Posterior vena cava (tissue), 2 donors: Measurements from ENCODE around the gene FLYWCH2. TPM values are rescaled to one million over a fixed set of nuclear protein-coding genes. Genes with fewer than 3 reads are reported as not detected.
A peak's percentile ranks its signal among the peaks of the same experiment; 100 is the strongest.

Source experiments
- DNase-seq: peaks from one replicate; pipeline ENCODE4 v3.0.0-alpha.2; 2020; ENCODE audit warnings: low spot score
- intact Hi-C, 2 donors: fragments of 100-400 bp; cut with DNase I; formaldehyde crosslinking; loops; one replicate each; pipeline versions ENCODE4 v1.14.1 to v1.14.2; 2022 to 2023
- total RNA-seq, 2 donors: library from RNA; stranded (reverse); fragmentation: NEBNext Ultra II Directional; extraction: Animal tissue kit (Norgen Biotek cat#: 25700); gene quantifications; one replicate each; pipeline ENCODE4 v1.2.1, GENCODE V29; 2021
- donor health status: DM: yes; HTN: yes; CAD: no.
- donor health status: DM: yes; HTN: yes; CAD: no.

Gene FLYWCH2
- total RNA-seq, 2 donors from 2014 or later, result 16.0 to 17.6 TPM

DNA sequence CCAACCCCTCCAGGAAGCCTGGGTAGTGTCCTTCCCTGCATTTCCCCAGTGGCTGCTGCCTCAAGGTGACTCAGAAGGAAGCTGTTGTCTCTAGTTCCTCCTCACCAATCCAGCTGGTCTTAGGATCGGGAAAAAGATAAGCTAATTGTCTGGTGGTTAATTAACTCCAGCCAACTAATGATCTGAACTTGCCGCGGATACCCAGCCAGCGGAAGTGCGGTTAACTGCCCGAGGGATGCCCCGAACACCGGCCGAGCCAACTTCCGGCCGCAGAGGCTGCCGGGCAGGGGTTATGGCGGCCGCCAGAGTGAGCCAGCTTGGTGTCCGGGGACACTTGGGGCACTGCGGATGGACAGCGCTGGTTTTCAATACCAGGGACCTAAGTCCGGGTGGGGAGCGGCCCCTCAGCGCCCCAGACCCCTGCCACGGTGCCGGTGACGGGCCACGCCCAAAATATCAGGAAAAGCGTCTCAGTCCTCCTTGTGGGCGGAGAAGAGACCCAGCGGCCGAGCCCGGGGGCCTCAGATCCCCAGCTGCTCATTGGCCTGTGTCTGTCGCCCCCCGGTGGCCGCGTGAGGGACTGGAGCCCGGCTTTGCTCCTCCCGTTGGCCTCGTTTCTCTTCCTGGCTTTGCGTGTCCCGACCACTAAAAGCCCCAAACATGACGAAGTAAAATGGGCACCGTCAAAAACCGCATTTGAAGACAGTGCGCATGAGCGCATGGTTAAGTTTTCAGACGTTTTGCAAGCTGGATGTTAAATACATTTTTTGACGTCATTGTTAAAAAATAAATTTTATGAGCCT, 14.8 kb upstream of the FLYWCH2 start:
- DNase-seq, result peak; percentile 98
- intact Hi-C loops, result no loop called here

DNA sequence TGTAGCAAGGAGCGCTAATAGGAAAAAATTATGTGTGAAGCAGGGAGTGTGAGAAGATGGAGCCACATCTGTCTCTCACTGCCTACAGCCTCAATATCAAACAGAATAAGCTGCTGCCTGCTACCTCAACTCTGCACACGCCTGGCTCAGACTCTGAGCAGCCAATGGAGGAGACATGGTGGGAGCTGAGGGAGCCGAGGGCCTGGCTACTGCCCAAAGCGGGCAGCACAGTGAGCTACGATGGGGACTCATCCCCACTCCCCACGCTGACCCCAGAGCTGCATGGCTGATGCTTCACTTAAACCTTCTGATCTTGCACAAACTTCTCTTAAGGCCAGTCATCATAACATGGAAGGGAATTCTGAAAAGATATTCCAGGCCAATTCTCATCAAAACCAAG, 11.1 kb upstream of the FLYWCH2 start:
- DNase-seq, result no peak
- intact Hi-C loops, result loop anchor here in 1 of 2 donors (10.0 kb wide), 1 partner anchor 53 kb away; no protein-coding TSS in a partner anchor

DNA sequence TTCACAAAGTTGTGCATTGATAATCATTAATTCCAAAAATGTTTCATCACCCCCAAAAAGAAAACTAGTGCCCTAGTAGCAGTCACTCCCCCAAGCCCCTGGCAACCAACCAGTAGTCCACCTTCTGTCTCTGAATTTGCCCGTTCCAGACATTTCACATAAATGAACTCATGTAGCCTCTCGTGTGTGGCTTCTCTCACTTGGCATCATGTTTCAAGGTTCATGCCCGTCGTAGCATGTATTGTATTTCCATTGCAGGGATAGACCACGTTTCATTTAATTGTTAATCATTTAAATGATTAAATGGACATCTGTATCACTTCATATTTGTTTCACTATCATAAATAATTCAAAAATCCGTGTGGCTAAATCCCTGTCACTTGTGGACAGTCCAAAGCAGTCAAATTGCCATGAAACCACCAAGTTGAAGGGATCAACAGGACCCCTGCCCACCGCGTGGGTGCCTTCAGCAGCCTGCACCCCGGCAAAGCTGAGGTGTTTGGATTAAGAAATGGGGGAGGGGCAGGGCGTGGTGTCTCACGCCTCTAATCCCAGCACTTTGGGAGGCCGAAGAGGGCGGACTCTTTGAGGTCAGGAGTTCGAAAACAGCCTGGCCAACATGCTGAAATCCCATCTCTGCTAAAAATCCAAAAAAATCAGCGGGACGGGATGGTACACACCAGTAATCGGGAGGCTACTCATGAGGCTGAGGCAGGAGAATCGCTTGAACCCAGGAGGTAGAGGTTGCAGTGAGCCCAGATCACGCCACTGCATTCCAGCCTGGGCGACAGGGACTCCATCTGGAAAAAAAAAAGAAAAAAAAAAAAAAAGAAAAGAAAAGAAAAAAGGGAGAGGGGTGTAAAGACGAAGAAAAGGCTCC, 8.7 kb upstream of the FLYWCH2 start:
- intact Hi-C loops, result loop anchor here in 1 of 2 donors (10.0 kb wide), 1 partner anchor 51 kb away; no protein-coding TSS in a partner anchor
- DNase-seq, result no peak

DNA sequence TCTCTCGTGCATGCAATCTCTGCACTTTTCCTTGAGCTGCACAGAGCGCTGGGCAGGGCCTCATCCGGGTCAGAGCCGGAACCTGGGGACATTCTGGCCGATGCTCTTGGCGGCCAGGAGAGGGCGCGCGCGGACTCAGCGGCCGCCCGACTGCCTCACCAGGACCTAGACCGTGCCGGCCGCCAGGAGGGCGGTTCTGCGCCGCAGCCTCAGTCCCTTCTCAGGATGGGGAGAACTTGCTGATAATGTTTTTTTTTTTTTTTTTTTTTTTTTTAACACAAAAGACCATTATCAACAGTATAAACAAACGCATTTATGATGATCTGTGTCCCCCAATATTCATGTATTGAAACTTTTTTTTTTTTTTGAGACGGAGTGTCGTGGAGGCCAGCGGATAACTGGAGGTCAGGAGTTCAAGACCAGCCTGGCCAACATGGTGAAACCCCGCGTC, 8.1 kb upstream of the FLYWCH2 start:
- peak; percentile 95 for DNase-seq
- intact Hi-C loops, result loop anchor here (5.0 to 10.0 kb wide), 2 partner anchors 47 to 50 kb away; no protein-coding TSS in a partner anchor

DNA sequence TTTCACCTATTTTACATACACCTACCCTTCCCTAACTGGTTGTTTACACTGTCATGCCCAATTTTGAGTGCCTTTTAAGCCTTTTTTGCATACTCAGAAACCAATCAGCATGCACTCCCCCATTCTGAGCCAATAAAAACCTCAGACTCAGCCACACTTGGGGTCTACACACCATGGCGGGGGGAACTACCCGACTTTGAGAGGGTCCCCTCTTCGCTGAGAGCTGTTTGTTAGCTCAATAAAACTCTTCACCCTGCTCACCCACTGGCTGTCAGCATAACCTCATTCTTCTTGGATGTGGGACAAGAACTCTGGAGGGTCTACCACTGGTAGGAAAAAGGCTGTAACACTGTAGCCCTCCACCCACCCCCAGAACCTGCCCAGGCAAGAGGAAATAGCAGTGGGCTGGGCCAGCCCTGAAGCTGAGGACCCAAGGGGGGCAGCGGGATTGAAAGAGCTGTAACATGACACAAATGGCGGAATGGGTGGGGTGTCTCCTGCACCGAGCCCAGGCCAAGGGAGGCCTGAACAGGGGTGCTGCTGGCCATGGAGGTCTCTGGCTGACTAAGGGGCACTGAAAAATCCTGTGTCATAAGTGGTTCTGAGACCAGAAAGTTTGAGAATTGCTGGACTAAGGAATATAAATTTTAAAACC, 3.0 kb upstream of the FLYWCH2 start:
- intact Hi-C loops, result loop anchor here (5.0 to 10.0 kb wide), 2 partner anchors 42 to 45 kb away; no protein-coding TSS in a partner anchor
- no peak for DNase-seq

DNA sequence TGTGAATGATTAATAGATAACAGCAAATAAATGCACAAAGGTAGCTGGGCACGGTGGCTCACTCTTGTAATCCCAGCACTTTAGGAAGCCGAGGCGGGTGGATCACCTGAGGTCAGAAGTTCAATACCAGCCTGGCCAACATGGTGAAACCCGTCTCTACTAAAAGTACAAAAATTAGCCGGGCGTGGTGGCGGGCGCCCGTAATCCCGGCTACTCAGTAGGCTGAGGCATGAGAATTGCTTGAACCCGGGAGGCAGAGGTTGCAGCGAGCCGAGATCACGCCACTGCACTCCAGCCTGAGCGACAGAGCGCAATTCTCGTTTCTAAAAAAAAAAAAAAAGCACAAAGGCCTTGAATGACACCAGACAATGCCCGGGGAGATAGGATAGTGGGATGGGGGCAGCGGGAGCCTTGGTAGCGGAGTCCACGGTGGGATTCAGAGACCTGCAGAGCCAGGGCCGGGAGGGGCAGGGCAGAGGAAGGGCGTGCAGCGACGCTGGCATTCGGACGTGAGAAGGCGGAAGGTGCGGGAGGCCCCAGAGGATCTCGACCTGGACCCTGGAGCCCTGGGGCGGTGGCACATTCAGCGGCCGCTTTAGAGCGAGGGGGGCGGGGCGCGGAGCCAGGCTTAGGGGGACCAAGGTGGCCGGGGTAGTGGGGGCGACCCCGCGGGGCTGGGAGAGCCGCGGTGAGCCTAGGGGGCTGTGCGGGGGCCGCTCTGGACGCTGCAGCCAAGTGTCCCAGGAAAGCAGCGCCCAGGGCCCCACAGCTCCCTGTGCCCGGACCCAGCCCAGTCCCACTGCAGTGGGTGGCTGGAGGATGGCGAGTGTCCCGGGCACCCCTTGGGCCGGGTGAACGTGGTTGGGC, 999 bp upstream of the FLYWCH2 start:
- intact Hi-C loops, result no loop called here
- peak; percentile 86 for DNase-seq

DNA sequence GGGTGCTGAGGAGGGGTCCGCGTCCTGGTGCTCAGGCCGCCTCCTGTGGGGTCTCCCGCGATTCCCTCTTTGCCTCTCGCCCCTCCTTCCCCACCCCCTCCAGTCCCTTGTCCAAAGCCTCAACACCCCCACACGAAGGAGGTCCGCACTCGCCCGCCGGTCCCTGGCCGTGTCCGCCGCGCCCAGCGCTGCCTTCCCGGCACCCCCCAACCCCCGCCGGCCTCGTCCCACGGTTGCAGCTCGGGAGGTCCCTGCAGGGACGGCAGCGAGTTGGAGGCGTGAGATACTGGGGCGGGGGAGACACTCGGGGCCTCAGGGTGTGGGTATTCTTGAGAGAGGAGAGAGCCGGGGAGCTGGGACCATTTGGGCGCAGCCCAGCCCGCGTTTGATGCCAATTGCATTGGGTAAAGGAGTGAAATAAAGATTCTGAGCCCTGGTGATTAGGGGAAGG, 468 bp downstream of the FLYWCH2 start:
- intact Hi-C loops, result no loop called here
- DNase-seq, result peak; percentile 83

DNA sequence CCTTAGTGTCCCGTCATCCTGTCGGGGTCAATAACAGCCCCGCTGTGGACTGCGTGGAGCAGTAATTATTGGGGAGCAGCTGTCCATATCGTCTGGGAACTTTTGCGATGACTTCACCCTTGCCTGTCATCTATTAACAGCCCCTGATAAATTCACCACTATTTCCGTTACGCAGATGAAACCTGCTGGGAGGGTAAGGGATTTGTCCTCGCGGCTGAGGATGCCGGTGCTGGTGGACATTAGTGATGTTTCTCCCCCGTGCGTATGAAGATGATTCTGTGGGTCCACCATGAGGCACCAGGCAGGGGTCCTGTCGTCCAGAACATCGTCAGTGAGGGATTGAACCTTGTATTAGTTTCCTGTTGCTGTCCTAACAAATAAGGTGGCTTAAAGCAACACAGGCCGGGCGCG, 1.0 kb downstream of the FLYWCH2 start:
- DNase-seq, result no peak
- intact Hi-C loops, result no loop called here

DNA sequence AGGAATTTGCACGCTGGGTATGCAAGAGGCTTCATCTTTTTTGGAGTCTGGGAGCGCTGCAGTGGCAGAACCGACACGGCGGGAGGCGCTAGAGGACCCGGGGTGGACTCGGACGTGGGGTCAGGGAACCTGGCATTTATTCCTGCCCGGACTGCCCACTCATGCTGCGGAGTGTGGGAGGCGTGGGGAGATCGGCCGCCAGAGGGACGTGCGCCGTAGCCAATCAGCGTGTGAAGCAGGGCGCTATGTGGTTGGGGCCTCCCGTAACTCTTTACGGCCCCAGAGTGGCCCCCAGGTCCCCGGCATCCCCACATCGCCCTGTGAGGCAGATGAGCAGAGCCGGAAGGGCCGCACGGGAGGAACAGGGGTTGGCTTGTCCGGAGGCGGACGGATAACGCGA, 11.2 kb downstream of the FLYWCH2 start:
- DNase-seq, result no peak
- intact Hi-C loops, result no loop called here

DNA sequence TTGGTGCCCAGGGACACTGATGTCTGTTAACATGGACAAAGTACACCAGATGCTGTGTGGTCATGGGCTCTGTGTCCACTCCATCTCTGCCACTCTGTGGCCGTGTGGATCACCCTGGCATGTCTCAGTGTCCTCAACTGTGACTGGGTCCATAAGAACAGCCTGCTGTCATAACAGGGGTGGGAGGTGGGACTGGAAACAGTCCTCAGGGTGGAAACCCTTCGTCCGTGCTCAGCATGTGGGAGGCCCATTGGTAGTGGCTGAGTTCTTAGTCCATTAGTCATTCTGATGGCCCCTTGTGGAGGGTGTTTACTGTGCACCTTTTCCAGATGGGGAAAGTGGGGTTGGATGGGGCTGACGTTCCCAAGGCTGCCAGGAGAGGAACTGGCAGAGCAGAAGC, 12.8 kb downstream of the FLYWCH2 start:
- DNase-seq, result no peak
- intact Hi-C loops, result no loop called here

DNA sequence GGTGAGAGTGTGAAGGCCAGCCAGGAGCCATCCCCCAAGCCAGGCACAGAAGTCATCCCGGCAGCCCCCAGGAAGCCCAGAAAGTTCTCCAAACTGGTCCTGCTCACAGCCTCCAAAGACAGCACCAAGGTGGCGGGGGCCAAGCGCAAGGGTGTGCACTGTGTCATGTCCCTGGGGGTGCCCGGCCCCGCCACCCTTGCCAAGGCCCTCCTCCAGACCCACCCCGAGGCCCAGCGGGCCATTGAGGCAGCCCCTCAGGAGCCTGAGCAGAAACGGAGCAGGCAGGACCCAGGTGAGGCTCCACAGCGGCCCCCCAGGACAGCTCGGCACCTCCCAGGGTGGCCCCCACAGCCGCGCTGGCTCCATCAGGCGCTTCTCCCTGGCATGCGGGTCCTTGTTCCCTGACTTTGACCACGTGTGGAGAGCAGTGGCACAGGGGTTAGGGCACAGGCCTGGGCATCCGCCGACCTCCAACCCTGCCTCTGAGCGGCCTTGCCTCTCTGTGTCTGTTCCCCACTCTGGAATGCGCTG, 13.5 kb downstream of the FLYWCH2 start:
- DNase-seq, result no peak
- intact Hi-C loops, result no loop called here

DNA sequence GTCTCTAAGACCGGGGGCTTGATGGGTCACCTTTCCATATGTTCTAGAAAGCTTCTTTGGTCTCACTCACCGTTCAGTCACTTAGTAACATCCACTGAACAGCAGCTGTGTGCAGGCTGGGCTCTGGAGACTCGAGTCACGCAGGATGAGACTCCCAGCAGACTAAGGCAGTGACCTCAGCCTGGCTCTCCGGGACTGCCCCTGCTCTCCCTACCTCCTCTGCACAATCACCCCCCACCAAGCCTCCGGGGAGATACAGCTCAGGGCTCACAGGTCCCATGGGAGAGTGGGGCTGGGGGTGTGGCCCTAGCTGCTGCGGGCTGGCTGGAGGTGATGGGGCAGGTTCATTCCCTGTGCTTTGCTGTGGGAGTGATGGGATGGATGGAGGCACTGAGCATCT, 14.1 kb downstream of the FLYWCH2 start:
- no peak for DNase-seq
- intact Hi-C loops, result no loop called here

DNA sequence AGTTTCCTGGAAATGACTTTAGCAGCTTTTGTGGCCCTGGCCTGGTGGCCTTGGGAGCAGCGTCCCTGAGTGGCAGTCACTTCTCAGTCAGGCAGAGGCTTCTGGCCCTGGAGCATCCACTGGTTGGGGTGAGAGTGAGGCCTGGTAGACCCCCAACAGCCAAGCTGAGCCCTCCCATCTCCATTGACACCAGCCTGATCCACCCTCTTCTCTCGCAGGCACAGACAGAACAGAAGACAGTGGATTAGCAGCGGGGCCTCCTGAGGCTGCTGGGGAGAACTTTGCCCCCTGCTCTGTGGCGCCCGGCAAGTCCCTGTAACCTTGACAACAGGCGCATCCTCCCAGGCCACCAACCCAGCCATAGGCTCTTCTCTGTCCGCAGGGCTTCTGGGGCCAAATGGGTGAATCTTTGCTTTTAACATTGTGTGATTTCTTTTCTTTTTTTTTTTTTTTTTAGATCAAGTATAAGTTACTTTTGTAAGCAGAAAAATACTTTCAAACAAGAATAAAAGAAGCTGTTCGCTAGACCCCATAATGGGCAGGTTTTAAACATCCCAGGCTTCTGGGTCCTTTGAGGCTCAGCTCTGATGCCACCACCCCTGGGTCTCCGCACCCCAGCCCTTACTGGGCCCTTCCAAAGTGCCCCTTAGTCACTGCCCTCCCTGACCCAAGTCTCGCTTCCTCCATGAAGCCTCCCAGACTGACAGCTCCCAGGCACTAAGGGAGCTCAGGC, 16.0 kb downstream of the FLYWCH2 start:
- intact Hi-C loops, result no loop called here
- no peak for DNase-seq

DNA sequence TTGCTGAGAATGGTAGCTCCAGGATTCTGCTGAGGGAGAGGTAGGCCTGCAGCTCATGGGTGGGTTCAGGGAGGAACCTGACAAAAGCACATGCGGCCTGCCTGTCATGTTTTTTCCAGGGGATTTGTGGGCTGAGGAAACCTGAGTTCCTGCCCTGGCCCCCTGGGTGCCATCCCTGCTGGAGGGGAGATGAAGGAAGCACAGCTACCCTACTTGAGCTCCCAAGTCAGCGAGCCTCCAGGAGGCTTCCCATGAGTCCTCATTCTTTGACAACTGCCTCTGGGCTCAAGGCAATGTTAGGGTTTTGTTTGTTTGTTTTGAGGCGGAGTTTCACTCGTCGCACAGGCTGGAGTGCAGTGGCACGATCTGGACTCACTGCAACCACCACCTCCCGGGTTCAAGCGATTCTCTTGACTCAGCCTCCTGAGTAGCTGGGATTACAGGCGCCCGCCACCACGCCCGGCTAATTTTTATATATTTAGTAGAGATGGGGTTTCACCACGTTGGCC, 16.6 kb downstream of the FLYWCH2 start:
- intact Hi-C loops, result no loop called here
- DNase-seq, result no peak

DNA sequence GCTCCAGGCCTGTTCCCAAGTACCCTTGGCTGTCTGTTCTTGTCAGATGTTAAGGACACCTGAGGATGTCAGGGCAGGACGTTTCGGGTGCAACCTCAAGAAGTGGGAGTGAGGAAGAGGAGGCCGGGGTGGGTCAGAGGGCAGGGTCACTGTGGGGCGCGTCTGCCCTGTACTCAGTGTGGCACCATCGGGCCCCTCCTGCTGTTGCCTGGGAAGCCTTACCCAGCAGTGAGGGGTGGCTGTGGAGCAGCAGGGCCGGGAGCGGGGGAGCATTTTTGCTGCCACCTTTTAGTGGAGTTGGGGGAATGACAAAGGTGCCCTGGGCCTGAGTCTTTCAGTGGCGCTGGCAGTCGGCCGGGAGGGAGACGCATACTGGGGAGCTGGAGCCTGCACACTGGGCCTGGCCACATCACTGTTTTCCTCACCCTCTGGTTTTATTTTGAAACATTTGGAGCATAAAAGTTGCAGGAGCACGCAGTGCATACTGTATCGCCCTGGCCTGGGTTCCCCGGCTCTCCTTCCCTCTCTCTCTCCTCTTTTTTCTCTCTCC, 17.6 kb downstream of the FLYWCH2 start:
- no peak for DNase-seq
- intact Hi-C loops, result no loop called here

DNA sequence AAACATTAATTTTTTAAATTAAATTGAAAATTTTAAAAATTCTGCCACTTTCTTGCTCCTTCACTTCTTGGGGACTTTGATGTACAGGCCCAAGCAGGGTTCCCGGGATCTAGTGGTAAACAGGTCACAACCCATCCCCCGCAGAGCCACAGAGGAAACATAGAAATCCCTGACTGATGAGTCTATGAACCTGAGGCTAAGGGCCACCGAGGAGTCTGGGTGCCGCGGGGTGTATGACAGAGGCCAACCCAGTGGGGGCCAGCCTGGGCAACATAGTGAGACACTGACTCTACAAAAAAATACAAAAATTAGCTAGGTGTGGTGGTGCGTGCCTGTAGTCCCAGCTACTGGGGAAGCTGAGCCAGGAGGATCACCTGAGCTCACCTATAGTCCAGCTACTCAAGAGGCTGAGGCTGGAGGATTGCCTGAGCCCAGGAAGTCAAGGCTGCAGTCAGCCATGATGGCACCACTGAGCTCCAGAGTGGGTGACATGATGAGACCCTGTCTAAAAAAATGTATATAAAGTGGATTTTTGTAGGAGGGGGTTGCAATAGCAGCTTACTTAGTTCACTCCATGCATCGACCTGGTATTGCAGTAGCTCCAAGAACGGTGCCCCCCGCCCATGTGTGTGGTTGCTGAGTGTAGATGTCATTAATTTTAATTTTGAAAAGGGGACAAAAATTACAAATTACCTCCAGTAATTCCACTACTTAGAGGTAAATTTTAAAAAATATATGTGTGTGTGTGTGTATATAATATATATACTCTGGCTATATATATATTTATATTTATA, 19.5 kb downstream of the FLYWCH2 start:
- DNase-seq, result no peak
- intact Hi-C loops, result no loop called here
